SK-N-SH (cell line): ENCODE measurements around the gene DACH1. TPM values are rescaled to one million over a fixed set of nuclear protein-coding genes. Genes with fewer than 3 reads are reported as not detected.

Source experiments
- CTCF ChIA-PET: fragments of 300-600, 350-600 bp; formaldehyde crosslinking; extraction: SDS; loops from one replicate; lab custom pipeline; 2021; lab: Yijun Ruan, JAX
- POLR2A ChIA-PET: fragments of 350-600 bp; sonication (Branson Sonifier 250); formaldehyde crosslinking; extraction: SDS; loops from one replicate; lab custom pipeline; 2020; ENCODE audit warnings: antibody characterized with exemption, inconsistent platforms; lab: Yijun Ruan, JAX
- DNase-seq: peaks from one replicate; pipeline ENCODE4 v3.0.0; 2012
- H2AFZ ChIP-seq: fragments of 200-600 bp; sonication (generic); 2 replicates; pipeline ENCODE4 v1.8.1; 2016; ENCODE audit warnings: antibody characterized with exemption, mild to moderate bottlenecking, low read depth
- H3F3A ChIP-seq: fragments of 200-600 bp; sonication (generic); replicated peaks from 2 replicates; pipeline ENCODE3; 2016; ENCODE audit warnings: antibody characterized with exemption, mild to moderate bottlenecking; ENCODE audit not compliant: insufficient read depth
- H3K27ac ChIP-seq, 2 experiments: fragments of 200-500 bp in 1 of 2; fragments of 200-600 bp in 1 of 2; sonication (Bioruptor generic) in 1 of 2; sonication (generic), shearing (Covaris generic) in 1 of 2; 2 replicates each; pipeline versions ENCODE4 v1.5.1 to v1.6.1; 2014 to 2016; ENCODE audit warnings: low read depth in 2 of 2, inconsistent platforms in 1 of 2, low read length in 1 of 2, mild to moderate bottlenecking in 1 of 2, mixed read lengths in 1 of 2
- H3K27me3 ChIP-seq: fragments of 200-600 bp; sonication (generic), shearing (Covaris generic); 2 replicates; pipeline ENCODE4 v1.6.1; 2016; ENCODE audit warnings: mixed run types; ENCODE audit not compliant: insufficient read depth
- H3K36me3 ChIP-seq, 2 experiments: fragments of 200-500 bp in 1 of 2; fragments of 200-600 bp in 1 of 2; sonication (Bioruptor generic) in 1 of 2; sonication (generic) in 1 of 2; replicated peaks in 1 of 2; 2 replicates each; pipeline versions ENCODE3 to v1.5.1; 2014 to 2016; ENCODE audit warnings: low read length in 1 of 2, mild to moderate bottlenecking in 1 of 2; ENCODE audit not compliant: insufficient read depth in 2 of 2, control insufficient read depth in 1 of 2
- H3K4me1 ChIP-seq, 2 experiments: fragments of 200-500 bp in 1 of 2; fragments of 200-600 bp in 1 of 2; sonication (Bioruptor generic) in 1 of 2; sonication (generic), shearing (Covaris generic) in 1 of 2; 2 replicates each; pipeline versions ENCODE4 v1.5.1 to v1.6.1; 2014 to 2016; ENCODE audit warnings: low read depth in 1 of 2, low read length in 1 of 2, mixed run types in 1 of 2; ENCODE audit not compliant: insufficient read depth in 2 of 2, control insufficient read depth in 1 of 2
- H3K4me2 ChIP-seq: fragments of 200-600 bp; sonication (generic), shearing (Covaris generic); 2 replicates; pipeline ENCODE4 v1.6.1; 2017; ENCODE audit warnings: mixed run types
- H3K4me3 ChIP-seq, 2 experiments: fragments of 200-500 bp in 1 of 2; fragments of 200-600 bp in 1 of 2; sonication (Bioruptor generic) in 1 of 2; sonication (generic), shearing (Covaris generic) in 1 of 2; 2 replicates each; pipeline versions ENCODE4 v1.5.1 to v1.8.1; 2014 to 2016; ENCODE audit warnings: low read depth in 2 of 2, inconsistent platforms in 1 of 2, low read length in 1 of 2, mild to moderate bottlenecking in 1 of 2, mixed read lengths in 1 of 2, moderate library complexity in 1 of 2
- H3K79me2 ChIP-seq: fragments of 200-600 bp; sonication (generic); 2 replicates; pipeline ENCODE4 v1.8.1; 2017; ENCODE audit warnings: mild to moderate bottlenecking; ENCODE audit not compliant: insufficient read depth
- H3K9ac ChIP-seq: fragments of 200-600 bp; sonication (generic); 2 replicates; pipeline ENCODE4 v1.6.1; 2017; ENCODE audit warnings: mixed run types
- H3K9me2 ChIP-seq: fragments of 200-600 bp; sonication (generic); 2 replicates; pipeline ENCODE4 v1.6.1; 2017; ENCODE audit warnings: mixed run types
- H3K9me3 ChIP-seq: fragments of 200-600 bp; sonication (generic); 2 replicates; pipeline ENCODE4 v1.6.1; 2017; ENCODE audit warnings: mixed run types, mild to moderate bottlenecking, moderate library complexity
- H4K20me1 ChIP-seq: fragments of 200-600 bp; sonication (generic); 2 replicates; pipeline ENCODE4 v1.6.1; 2017; ENCODE audit warnings: mild to moderate bottlenecking, mixed run types; ENCODE audit not compliant: insufficient read depth
- CTCF ChIP-seq: fragments of 200-600 bp; sonication (generic); IDR thresholded peaks from 2 replicates; pipeline ENCODE4 v1.6.1; 2017; ENCODE audit warnings: antibody characterized with exemption, mild to moderate bottlenecking, moderate library complexity
- ELF1 ChIP-seq: IDR thresholded peaks from 2 replicates; pipeline ENCODE4 v1.4.0; 2012
- EP300 ChIP-seq, 2 experiments: IDR thresholded peaks; 2 replicates each; pipeline versions ENCODE4 v1.4.0 to v1.6.1; 2012; ENCODE audit warnings: borderline replicate concordance in 1 of 2, low read depth in 1 of 2, low read length in 1 of 2
- FOXJ3 ChIP-seq: sonication (generic); formaldehyde crosslinking; IDR thresholded peaks from 2 replicates; pipeline ENCODE4 v1.5.1; 2020; ENCODE audit warnings: mild to moderate bottlenecking, missing genetic modification reagents
- GATA2 ChIP-seq: sonication (generic); formaldehyde crosslinking; IDR thresholded peaks from 2 replicates; pipeline ENCODE4 v1.5.0; 2020; ENCODE audit warnings: mild to moderate bottlenecking, missing genetic modification reagents
- IRF3 ChIP-seq: fragments of 150-350 bp; IDR thresholded peaks from 2 replicates; pipeline ENCODE4 v1.6.1; 2016; ENCODE audit warnings: mild to moderate bottlenecking, low read depth, low read length
- MAX ChIP-seq: IDR thresholded peaks from 2 replicates; pipeline ENCODE4 v1.4.0; 2012; ENCODE audit warnings: low read depth
- NRF1 ChIP-seq: IDR thresholded peaks from 2 replicates; pipeline ENCODE4 v1.6.1; 2012; ENCODE audit warnings: low read depth, mild to moderate bottlenecking, low read length
- RFX5 ChIP-seq: IDR thresholded peaks from 2 replicates; pipeline ENCODE4 v1.6.1; 2012; ENCODE audit warnings: mild to moderate bottlenecking, improper control_type of control experiment, low read length
- SMC3 ChIP-seq: IDR thresholded peaks from 2 replicates; pipeline ENCODE4 v1.6.1; 2012; ENCODE audit warnings: low read depth, low read length, improper control_type of control experiment
- TEAD4 ChIP-seq: IDR thresholded peaks from 2 replicates; pipeline ENCODE4 v1.4.0; 2012; ENCODE audit warnings: mild to moderate bottlenecking, borderline replicate concordance; ENCODE audit not compliant: insufficient read depth
- USF1 ChIP-seq: IDR thresholded peaks from 2 replicates; pipeline ENCODE4 v1.4.0; 2012; ENCODE audit warnings: low read depth, borderline replicate concordance
- USF2 ChIP-seq: fragments of 150-350 bp; IDR thresholded peaks from 2 replicates; pipeline ENCODE4 v1.6.1; 2017; ENCODE audit warnings: antibody characterized with exemption, low read length, low read depth, borderline replicate concordance
- WGBS: methylation state at CpG from one replicate; pipeline ENCODE4 v1.1.6; 2017; ENCODE audit warnings: low lambda C conversion rate; 5-methylcytosine and 5-hydroxymethylcytosine counted together
- polyA plus RNA-seq, 3 experiments: library from polyadenylated mRNA; depleted of rRNA; stranded (reverse); fragments of >200 nt; gene quantifications; 2 replicates each; pipeline ENCODE4 v1.2.3, GENCODE V29; 2012

Gene DACH1
- polyA plus RNA-seq, 1 of the 3 experiments (the other 2 are of a cell fraction): 0.21 TPM

- H3K27me3 ChIP-seq: no peaks in the 10 kb centered on the region
- 38% methylated on average over 3 of the region's 3 CpGs for WGBS
- TF ChIP-seq GATA2 (CRISPR knock-in tag) (0 out of 2 replicates have a peak, but pooled peaks have one; percentile 20), NRF1 (no peak), EP300 (IDR thresholded peaks at IDR 0.05; ENCODE audit: borderline replicate concordance in 1 of 2, low read depth in 1 of 2, low read length in 1 of 2) (peak in 1 of 2 experiments; percentile 54; a peak in 1 of 4 replicates)
Measured at GRCh38 chr13:71871176-71871754, 4.3 kb upstream of the DACH1 start.

GRCh38 chr13:71870100-71870499 is 3.1 kb upstream of the DACH1 start:
- no peaks in the 10 kb centered on the region for H3K79me2 ChIP-seq
- H3K9me3 ChIP-seq: no peaks in the 10 kb centered on the region
- peaks cover 11% of the 10 kb centered on the region for H3F3A ChIP-seq
- H3K27me3 ChIP-seq: no peaks in the 10 kb centered on the region
- no peak for DNase-seq
- 73% methylated on average over 8 of the region's 8 CpGs for WGBS
- no peak overlapping the region for H3K4me3 ChIP-seq
- peaks cover 0 to 6% of the 10 kb centered on the region in 2 experiments; a peak in 2 of 4 replicates for H3K4me1 ChIP-seq
- H3K27ac ChIP-seq: peak overlapping the region in 1 of 2 experiments; percentile 69; a peak in 2 of 4 replicates
- no peaks in the 10 kb centered on the region for H3K9me2 ChIP-seq
- H3K9ac ChIP-seq: no peak overlapping the region
- CTCF ChIA-PET: interaction anchor here (2.2 kb wide), 1 partner anchor 8 kb away, joined by 11 read pairs; no protein-coding TSS in a partner anchor
- H3K4me2 ChIP-seq: no peak overlapping the region
- H4K20me1 ChIP-seq: no peaks in the 10 kb centered on the region
- no peaks in the 10 kb centered on the region for H3K36me3 ChIP-seq
- H2AFZ ChIP-seq: no peak overlapping the region
- POLR2A ChIA-PET: no interaction called here
- TF ChIP-seq MAX: no peak
- TF ChIP-seq TEAD4: no peak
- TF ChIP-seq RFX5: no peak
- TF ChIP-seq USF2: no peak
- TF ChIP-seq FOXJ3 (CRISPR knock-in tag): no peak

More at GRCh38 chr13:71871176-71871754, 4.3 kb upstream of the DACH1 start:
- H3F3A ChIP-seq: peaks cover 11% of the 10 kb centered on the region
- H4K20me1 ChIP-seq: no peaks in the 10 kb centered on the region
- no peak overlapping the region for H3K9ac ChIP-seq
- peak overlapping the region in 1 of 2 experiments; percentile 69; a peak in 2 of 4 replicates for H3K27ac ChIP-seq
- H3K36me3 ChIP-seq: no peaks in the 10 kb centered on the region
- H3K79me2 ChIP-seq: no peaks in the 10 kb centered on the region
- no peaks in the 10 kb centered on the region for H3K9me3 ChIP-seq
- no peak overlapping the region for H3K4me2 ChIP-seq
- no peak overlapping the region for H2AFZ ChIP-seq
- H3K9me2 ChIP-seq: no peaks in the 10 kb centered on the region
- DNase-seq: no peak
- peaks cover 0 to 6% of the 10 kb centered on the region in 2 experiments; a peak in 2 of 4 replicates for H3K4me1 ChIP-seq
- ChIA-PET POLR2A (no interaction called here), CTCF (interaction anchor here (0.8 kb wide), 1 partner anchor 429 kb away, joined by 3 read pairs; no protein-coding TSS in a partner anchor)
- no peak overlapping the region for H3K4me3 ChIP-seq

GRCh38 chr13:71869274-71869673 is 2.3 kb upstream of the DACH1 start:
- H3K36me3 ChIP-seq: no peaks in the 10 kb centered on the region
- no peak for DNase-seq
- H3K9me3 ChIP-seq: no peaks in the 10 kb centered on the region
- WGBS: 86% methylated on average over 5 of the region's 5 CpGs
- H3F3A ChIP-seq: peaks cover 11% of the 10 kb centered on the region
- H3K4me1 ChIP-seq: peaks cover 0 to 6% of the 10 kb centered on the region in 2 experiments; a peak in 2 of 4 replicates
- no peak for TF ChIP-seq FOXJ3 (CRISPR knock-in tag)
- no peak for TF ChIP-seq ELF1
- no peak for TF ChIP-seq SMC3
- no peak for TF ChIP-seq MAX
- TF ChIP-seq CTCF: no peak
- no peak for TF ChIP-seq IRF3
- no peak for TF ChIP-seq USF1
- 0 out of 2 replicates have a peak, but pooled peaks cover 4% of the 10 kb centered on the region for H3K27me3 ChIP-seq
- H3K4me3 ChIP-seq: no peak overlapping the region
- H3K79me2 ChIP-seq: no peaks in the 10 kb centered on the region
- no peak overlapping the region for H3K27ac ChIP-seq
- no peak overlapping the region for H2AFZ ChIP-seq
- no peak overlapping the region for H3K4me2 ChIP-seq
- no peaks in the 10 kb centered on the region for H4K20me1 ChIP-seq
- POLR2A ChIA-PET: no interaction called here
- no peaks in the 10 kb centered on the region for H3K9me2 ChIP-seq
- H3K9ac ChIP-seq: no peak overlapping the region
- CTCF ChIA-PET: interaction anchor here (2.2 kb wide), 1 partner anchor 9 kb away, joined by 11 read pairs; no protein-coding TSS in a partner anchor
